ENCODE data around the gene DHX32. TPM values are rescaled to one million over a fixed set of nuclear protein-coding genes. Genes with fewer than 3 reads are reported as not detected.

Gene DHX32
- total and polyA plus RNA-seq, 2 of the 4 experiments (the other 2 are of a cell fraction), result 15.6 to 27.8 TPM

- intact Hi-C loops (cut with micrococcal nuclease), result no loop called here
- Histone ChIP-seq H4K20me1 (ENCODE audit: insufficient read depth, low read length) (no peaks in the 10 kb centered on the region), H3K27ac (ENCODE audit: insufficient read depth, low read length) (no peak overlapping the region), H4K8ac (ENCODE audit: low read depth in 2 of 2, low read length in 2 of 2) (no peak overlapping the region), H4K91ac (ENCODE audit: insufficient read depth, low read depth, low read length) (no peak overlapping the region), H2AFZ (replicated peaks; ENCODE audit: low read length, poor library complexity) (no peak overlapping the region), H3K9me3 (ENCODE audit: control insufficient read depth, insufficient read depth, low read length) (no peaks in the 10 kb centered on the region), H3K4ac (ENCODE audit: low read depth, low read length) (no peak overlapping the region), H3K14ac (replicated peaks; ENCODE audit: low read depth, low read length) (no peak overlapping the region), H3K79me1 (ENCODE audit: low read depth in 1 of 2, low read length in 2 of 2) (no peaks in the 10 kb centered on the region), H2BK120ac (ENCODE audit: low read depth, low read length) (no peak overlapping the region), H2BK20ac (ENCODE audit: low read depth, low read length) (no peak overlapping the region), H2BK5ac (ENCODE audit: low read depth, low read length, poor library complexity, severe bottlenecking) (no peak overlapping the region), H3K4me3 (ENCODE audit: insufficient read depth, low read depth, low read length) (no peak overlapping the region), H4K5ac (ENCODE audit: low read depth, low read length) (no peak overlapping the region), H2BK15ac (ENCODE audit: low read depth, low read length) (no peak overlapping the region), H2AK9ac (replicated peaks; ENCODE audit: low read depth, low read length, poor library complexity) (no peak overlapping the region), H3K36me3 (ENCODE audit: control insufficient read depth, insufficient read depth, low read length) (no peaks in the 10 kb centered on the region), H3K23ac (ENCODE audit: low read depth, low read length) (no peak overlapping the region), H3K4me2 (ENCODE audit: low read depth, low read length) (no peak overlapping the region), H3K27me3 (ENCODE audit: control insufficient read depth, insufficient read depth, low read length) (no peaks in the 10 kb centered on the region), H3K9ac (ENCODE audit: low read depth, low read length) (no peak overlapping the region), H3K18ac (ENCODE audit: low read depth, low read length) (no peak overlapping the region), H3K4me1 (ENCODE audit: control insufficient read depth, insufficient read depth, low read length) (peaks cover 4% of the 10 kb centered on the region; the same call in 1 of the 2 replicates), H3K56ac (ENCODE audit: extremely low read depth, insufficient read depth, low read length) (no peak overlapping the region), H3K9me1 (ENCODE audit: insufficient read depth, low read length) (no peaks in the 10 kb centered on the region), H2AK5ac (ENCODE audit: low read depth, low read length) (no peak overlapping the region)
- no TSS peak for BruUV-seq (replicated peaks)
- dilution Hi-C loops (cut with HindIII; ENCODE audit: low sequenced_read_pairs, unreplicated experiment), result no loop called here
- DNase-seq (no peak), ATAC-seq (ENCODE audit: low read depth) (no peak)
- ChIA-PET POLR2A (ENCODE audit: unreplicated experiment) (no interaction called here), CTCF (interaction anchor here (0.8 kb wide), 1 partner anchor 24 kb away, joined by 3 read pairs; no protein-coding TSS in a partner anchor)
- in situ Hi-C loops (cut with MboI; ENCODE audit: low sequenced_read_pairs), result no loop called here
- TF ChIP-seq NFE2L2 (IDR thresholded peaks at IDR 0.05; ENCODE audit: low read depth, low read length) (no peak), FOS (IDR thresholded peaks at IDR 0.05; ENCODE audit: low read depth, low read length) (no peak), RCOR1 (IDR thresholded peaks at IDR 0.05; ENCODE audit: insufficient replicate concordance, low read length) (no peak), MAZ (IDR thresholded peaks at IDR 0.05; ENCODE audit: borderline replicate concordance, low read depth, low read length) (no peak), USF2 (IDR thresholded peaks at IDR 0.05; ENCODE audit: low read depth, low read length) (no peak), POLR2A (IDR thresholded peaks at IDR 0.05; ENCODE audit: low read depth, low read length) (no peak), RAD21 (IDR thresholded peaks at IDR 0.05; ENCODE audit: low read length) (no peak), CHD1 (IDR thresholded peaks at IDR 0.05; ENCODE audit: low read depth, low read length) (no peak), SMC3 (IDR thresholded peaks at IDR 0.05; ENCODE audit: low read depth, low read length) (no peak), MXI1 (IDR thresholded peaks at IDR 0.05; ENCODE audit: borderline replicate concordance, low read depth, low read length) (no peak), RFX5 (IDR thresholded peaks at IDR 0.05; ENCODE audit: low read depth, low read length) (no peak), CTCF (conservative IDR thresholded peaks at IDR 0.05; ENCODE audit: low read depth, low read length) (no peak), MAFK (IDR thresholded peaks at IDR 0.05; ENCODE audit: low read depth, low read length) (no peak), BHLHE40 (IDR thresholded peaks at IDR 0.05; ENCODE audit: low read depth, low read length) (no peak), CEBPB (IDR thresholded peaks at IDR 0.05; ENCODE audit: low read depth, low read length) (no peak), ELK1 (IDR thresholded peaks at IDR 0.05; ENCODE audit: borderline replicate concordance, low read depth, low read length) (no peak)
- WGBS, 2 experiments (ENCODE audit: extremely low coverage in 2 of 2, insufficient read length in 1 of 2), result 80% methylated on average over 1 of the region's 10 CpGs; no CpG with 5 or more reads in 1 of the 2 experiments
These were observed 30.1 kb upstream of the DHX32 start for GRCh38 chr10:125911145-125911544.

All from IMR-90 (cell line).